Upper lobe of left lung (tissue), 4 donors: ENCODE measurements around the gene CHMP6.

Experiments used
- CTCF ChIP-seq, 6 experiments: fragments of 450-650 bp in 4 of 6; fragments of 200-600 bp in 2 of 6; sonication (generic) in 2 of 6; IDR thresholded peaks; one replicate each; pipeline ENCODE4 v1.5.1; 2016 to 2019; ENCODE audit warnings: antibody characterized with exemption in 6 of 6
- EP300 ChIP-seq, 4 donors: sonication (generic); formaldehyde crosslinking; IDR thresholded peaks; one replicate each; pipeline ENCODE4 v1.5.1; 2017; ENCODE audit warnings: antibody characterized with exemption in 4 of 4, control low read depth in 2 of 4
- POLR2A ChIP-seq, 4 donors: fragments of 450-650 bp; IDR thresholded peaks; one replicate each; pipeline ENCODE4 v1.5.1; 2016 to 2017; ENCODE audit warnings: antibody characterized with exemption in 4 of 4, mild to moderate bottlenecking in 2 of 4
- POLR2AphosphoS5 ChIP-seq, 2 donors: sonication (generic); formaldehyde crosslinking; IDR thresholded peaks; one replicate each; pipeline ENCODE4 v1.5.1; 2017; ENCODE audit warnings: antibody characterized with exemption in 2 of 2

- TF ChIP-seq EP300 (IDR thresholded peaks at IDR 0.05) = no peak
- TF ChIP-seq CTCF (IDR thresholded peaks at IDR 0.05) = no peak
- no peak for TF ChIP-seq POLR2A (IDR thresholded peaks at IDR 0.05)
- TF ChIP-seq POLR2AphosphoS5 (IDR thresholded peaks at IDR 0.05) = no peak
Observed at GRCh38 chr17:81000631-81001357, 9.2 kb downstream of the CHMP6 start.
